A673 (cell line): ENCODE measurements around the gene JAKMIP1.

ENCODE experiments used
- EZH2 ChIP-seq: fragments of 200-600 bp; sonication (generic); IDR thresholded peaks from 2 replicates; pipeline ENCODE4 v1.6.1; 2017; ENCODE audit warnings: borderline replicate concordance, low read depth, mild to moderate bottlenecking, mixed read lengths, antibody characterized with exemption, low read length; ENCODE audit not compliant: poor library complexity, severe bottlenecking
- TF ChIP-seq, protein P1 (sequence below): fragments of 300-800, 200-600 bp; sonication (generic); conservative IDR thresholded peaks from 2 replicates; pipeline ENCODE4 v1.5.1; 2017; ENCODE audit warnings: low read depth, mild to moderate bottlenecking, antibody characterized with exemption, low read length, moderate library complexity, mixed read lengths

DNA sequence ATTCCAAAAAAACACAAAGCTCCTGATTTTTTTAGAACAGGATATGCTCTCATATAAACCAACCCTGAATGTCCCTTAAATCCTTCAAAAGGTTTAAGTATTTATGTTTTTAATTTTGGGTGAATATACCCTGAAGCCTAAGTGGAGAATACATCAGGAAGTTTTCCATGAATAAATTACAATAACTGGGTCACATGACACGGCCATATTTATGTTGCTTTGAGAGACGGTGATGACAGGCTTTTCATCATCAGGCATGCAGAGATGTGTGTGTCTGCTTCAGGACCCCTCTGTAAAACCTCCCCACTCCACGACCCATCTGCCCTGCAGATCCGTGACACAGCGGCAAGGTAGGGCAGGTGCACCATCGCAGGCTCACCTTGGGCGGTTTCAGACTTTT lies 121.8 kb downstream of the JAKMIP1 start:
- TF ChIP-seq, protein P1, sequence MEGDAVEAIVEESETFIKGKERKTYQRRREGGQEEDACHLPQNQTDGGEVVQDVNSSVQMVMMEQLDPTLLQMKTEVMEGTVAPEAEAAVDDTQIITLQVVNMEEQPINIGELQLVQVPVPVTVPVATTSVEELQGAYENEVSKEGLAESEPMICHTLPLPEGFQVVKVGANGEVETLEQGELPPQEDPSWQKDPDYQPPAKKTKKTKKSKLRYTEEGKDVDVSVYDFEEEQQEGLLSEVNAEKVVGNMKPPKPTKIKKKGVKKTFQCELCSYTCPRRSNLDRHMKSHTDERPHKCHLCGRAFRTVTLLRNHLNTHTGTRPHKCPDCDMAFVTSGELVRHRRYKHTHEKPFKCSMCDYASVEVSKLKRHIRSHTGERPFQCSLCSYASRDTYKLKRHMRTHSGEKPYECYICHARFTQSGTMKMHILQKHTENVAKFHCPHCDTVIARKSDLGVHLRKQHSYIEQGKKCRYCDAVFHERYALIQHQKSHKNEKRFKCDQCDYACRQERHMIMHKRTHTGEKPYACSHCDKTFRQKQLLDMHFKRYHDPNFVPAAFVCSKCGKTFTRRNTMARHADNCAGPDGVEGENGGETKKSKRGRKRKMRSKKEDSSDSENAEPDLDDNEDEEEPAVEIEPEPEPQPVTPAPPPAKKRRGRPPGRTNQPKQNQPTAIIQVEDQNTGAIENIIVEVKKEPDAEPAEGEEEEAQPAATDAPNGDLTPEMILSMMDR, result no peak
- no peak for TF ChIP-seq EZH2
